IPS-20b (cell line): ENCODE data around the gene PPARG.
"Not testable (repeated sequence)": the region's sequence is repeated elsewhere in the genome, so short reads cannot be mapped to it uniquely, and the experiment has no call there.

Experiments used
- H3K27ac ChIP-seq: one replicate; pipeline ENCODE4 v1.5.1; 2013; ENCODE audit warnings: low read length
- H3K27me3 ChIP-seq: 2 replicates; pipeline ENCODE4 v1.6.1; 2013; ENCODE audit warnings: mild to moderate bottlenecking, low read length, inconsistent platforms; ENCODE audit not compliant: insufficient read depth
- H3K36me3 ChIP-seq: 2 replicates; pipeline ENCODE4 v1.6.1; 2013; ENCODE audit warnings: low read depth, mild to moderate bottlenecking, inconsistent platforms, low read length, moderate library complexity; ENCODE audit not compliant: insufficient read depth
- H3K4me1 ChIP-seq: 2 replicates; pipeline ENCODE4 v1.6.1; 2013; ENCODE audit warnings: mild to moderate bottlenecking, control low read depth, inconsistent platforms, low read length, moderate library complexity; ENCODE audit not compliant: insufficient read depth
- H3K4me3 ChIP-seq: 2 replicates; pipeline ENCODE4 v1.5.1; 2013; ENCODE audit warnings: mild to moderate bottlenecking, low read length, inconsistent platforms
- H3K9ac ChIP-seq: 2 replicates; pipeline ENCODE4 v1.6.1; 2013; ENCODE audit warnings: low read depth, mild to moderate bottlenecking, inconsistent platforms, low read length, moderate library complexity
- H3K9me3 ChIP-seq: 2 replicates; pipeline ENCODE4 v1.6.1; 2013; ENCODE audit warnings: mild to moderate bottlenecking, low read depth, low read length, inconsistent platforms; ENCODE audit not compliant: insufficient read depth

The PPARG gene

DNA sequence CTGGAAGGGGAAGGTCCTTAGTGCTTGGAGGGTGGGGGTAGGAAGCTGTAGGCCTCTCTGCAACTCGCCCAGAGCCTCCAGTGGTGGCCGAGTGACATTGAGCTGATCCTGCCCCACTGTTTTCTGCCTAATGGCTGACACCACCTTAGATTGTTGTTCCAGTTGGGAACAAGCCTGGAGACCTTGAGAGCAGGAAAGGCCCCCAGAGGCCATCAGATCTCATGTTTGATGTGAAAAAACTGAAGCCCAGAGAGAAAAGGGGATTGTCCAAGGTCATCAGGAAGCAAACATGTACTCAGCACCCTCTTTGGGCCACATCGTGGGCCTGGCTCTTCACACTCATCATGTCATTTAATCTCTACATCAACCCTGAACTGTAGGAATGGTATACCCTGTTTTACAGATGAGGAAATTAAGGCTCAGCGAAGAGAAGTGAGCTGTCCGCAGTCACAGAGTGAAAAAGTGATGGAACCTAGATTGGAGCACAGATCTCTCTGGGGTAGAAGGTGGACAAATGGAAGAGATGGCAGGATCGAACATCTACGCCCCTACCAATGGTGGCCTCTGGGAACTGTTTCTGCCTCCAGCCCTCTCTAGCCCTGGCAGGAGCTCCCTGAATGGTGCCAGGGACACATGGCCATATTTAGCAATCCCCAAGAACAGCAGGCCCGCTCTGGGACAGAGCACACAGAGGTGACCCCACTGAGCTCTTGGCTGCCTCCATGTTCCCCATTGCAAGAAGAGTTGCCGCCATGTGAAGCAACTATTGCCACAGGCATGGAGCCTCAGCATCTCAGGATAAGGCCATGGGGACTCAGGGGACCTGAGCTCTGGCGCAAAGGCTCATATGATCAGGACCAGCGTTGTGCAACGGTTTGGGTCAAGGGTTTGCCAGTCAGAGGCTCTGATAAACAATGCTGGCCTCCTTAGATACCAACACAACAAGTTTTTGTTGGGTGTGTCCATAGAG, 163.8 kb downstream of the PPARG start:
- no peak overlapping the region for H3K4me3 ChIP-seq
- H3K27me3 ChIP-seq, result no peaks in the 10 kb centered on the region
- no peaks in the 10 kb centered on the region for H3K4me1 ChIP-seq
- H3K27ac ChIP-seq, result no peak overlapping the region
- no peaks in the 10 kb centered on the region for H3K9me3 ChIP-seq
- H3K9ac ChIP-seq, result no peak overlapping the region
- no peaks in the 10 kb centered on the region for H3K36me3 ChIP-seq

DNA sequence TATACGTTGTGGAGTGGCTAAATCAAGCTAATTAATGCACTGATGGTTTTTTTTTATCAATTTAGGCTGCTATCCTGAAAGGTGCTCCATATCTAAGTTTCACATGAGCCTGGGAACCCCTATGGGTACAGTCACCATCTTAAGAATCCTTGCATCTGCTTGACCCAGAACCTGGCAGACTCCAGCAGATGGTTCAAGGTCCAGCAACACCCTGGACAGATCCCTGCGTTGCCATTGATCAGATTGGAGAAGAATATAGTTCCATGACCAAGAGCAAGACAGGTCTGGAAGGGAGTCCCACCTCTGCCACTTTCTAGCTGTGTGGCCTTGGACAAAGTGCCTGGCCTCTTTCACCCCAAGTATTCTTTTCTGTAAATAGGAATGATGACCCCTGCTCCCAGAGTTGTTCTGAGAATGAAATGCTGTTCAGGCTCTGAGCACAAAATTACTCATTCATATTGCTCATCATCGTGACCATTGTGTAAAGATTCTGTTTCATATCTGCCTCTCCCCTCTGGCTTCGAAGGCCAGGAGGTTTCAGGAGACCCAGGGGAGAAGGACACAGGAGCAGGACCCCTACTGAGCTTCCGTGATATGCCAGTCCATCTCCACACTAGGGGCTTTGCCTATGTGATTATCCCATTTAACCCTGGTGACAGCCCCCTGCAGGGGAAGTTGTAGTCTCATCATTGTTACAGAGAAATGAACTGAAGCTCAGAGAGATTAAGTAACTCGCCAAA, 165.4 kb downstream of the PPARG start:
- H3K27ac ChIP-seq, result no peak overlapping the region
- no peak overlapping the region for H3K9ac ChIP-seq
- H3K4me1 ChIP-seq, result no peaks in the 10 kb centered on the region
- H3K36me3 ChIP-seq, result no peaks in the 10 kb centered on the region
- H3K27me3 ChIP-seq, result no peaks in the 10 kb centered on the region
- no peaks in the 10 kb centered on the region for H3K9me3 ChIP-seq
- H3K4me3 ChIP-seq, result no peak overlapping the region

DNA sequence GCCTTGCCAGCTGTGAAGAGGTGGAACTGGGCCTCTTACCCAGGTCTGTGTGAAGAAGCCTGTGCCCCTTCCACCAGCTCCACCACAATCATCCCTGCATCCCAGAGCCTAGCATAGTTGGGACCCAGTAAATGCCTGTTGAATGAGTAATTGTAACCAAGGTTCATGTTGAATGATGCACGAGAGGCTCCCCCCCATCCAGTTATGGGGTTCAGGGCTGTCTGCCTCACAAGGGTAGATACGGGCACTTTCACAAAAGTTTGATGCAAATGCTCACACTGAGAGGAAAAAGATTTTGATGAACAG, 165.9 kb downstream of the PPARG start:
- Histone ChIP-seq H3K4me1 (no peaks in the 10 kb centered on the region), H3K27me3 (no peaks in the 10 kb centered on the region), H3K9me3 (no peaks in the 10 kb centered on the region), H3K9ac (no peak overlapping the region), H3K27ac (no peak overlapping the region), H3K4me3 (no peak overlapping the region), H3K36me3 (no peaks in the 10 kb centered on the region)

DNA sequence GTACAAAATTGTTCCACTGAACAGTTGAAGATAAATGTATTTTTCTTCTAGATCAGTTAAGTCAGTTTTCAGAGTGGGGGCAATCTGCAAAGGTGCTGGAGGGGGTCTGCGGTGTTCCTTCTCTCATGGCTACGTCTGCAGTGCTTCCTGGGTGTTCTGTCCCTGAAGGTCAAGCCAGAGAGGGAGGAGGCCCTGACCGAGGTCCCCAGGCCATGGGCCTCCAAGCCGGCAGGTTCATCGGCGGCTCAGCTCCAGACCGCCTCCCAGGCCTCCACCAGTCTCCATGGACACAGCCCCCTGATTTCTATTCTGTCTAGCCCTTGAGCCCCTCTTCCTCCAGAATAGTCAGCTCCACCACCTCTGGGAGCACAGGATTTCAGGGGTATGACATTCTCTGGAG, 166.9 kb downstream of the PPARG start:
- Histone ChIP-seq H3K4me3 (no peak overlapping the region), H3K36me3 (no peaks in the 10 kb centered on the region), H3K9me3 (no peaks in the 10 kb centered on the region), H3K27me3 (no peaks in the 10 kb centered on the region), H3K9ac (no peak overlapping the region), H3K4me1 (no peaks in the 10 kb centered on the region), H3K27ac (no peak overlapping the region)

DNA sequence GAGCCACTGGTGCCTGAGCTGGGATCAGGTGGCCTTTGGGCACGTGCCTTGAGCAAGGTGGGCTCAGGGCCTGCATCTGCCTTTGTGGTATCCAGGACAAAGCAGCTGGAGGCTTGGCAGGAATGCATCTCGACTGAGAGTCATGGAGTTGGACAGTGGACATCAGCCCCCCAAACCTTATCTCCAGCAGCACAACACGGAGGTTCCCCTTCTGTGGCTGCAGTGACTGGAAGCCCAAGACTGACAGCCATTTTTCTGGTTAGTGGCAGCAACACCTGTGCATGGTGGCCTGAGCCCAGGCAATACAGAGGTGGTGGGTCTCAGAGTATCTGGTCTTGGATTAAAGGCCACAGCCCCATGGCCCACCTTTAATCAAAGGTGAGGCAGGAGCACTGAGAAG, 167.6 kb downstream of the PPARG start:
- Histone ChIP-seq H3K36me3 (no peaks in the 10 kb centered on the region), H3K4me1 (no peaks in the 10 kb centered on the region), H3K27ac (no peak overlapping the region), H3K9ac (no peak overlapping the region), H3K9me3 (no peaks in the 10 kb centered on the region), H3K27me3 (no peaks in the 10 kb centered on the region), H3K4me3 (no peak overlapping the region)

DNA sequence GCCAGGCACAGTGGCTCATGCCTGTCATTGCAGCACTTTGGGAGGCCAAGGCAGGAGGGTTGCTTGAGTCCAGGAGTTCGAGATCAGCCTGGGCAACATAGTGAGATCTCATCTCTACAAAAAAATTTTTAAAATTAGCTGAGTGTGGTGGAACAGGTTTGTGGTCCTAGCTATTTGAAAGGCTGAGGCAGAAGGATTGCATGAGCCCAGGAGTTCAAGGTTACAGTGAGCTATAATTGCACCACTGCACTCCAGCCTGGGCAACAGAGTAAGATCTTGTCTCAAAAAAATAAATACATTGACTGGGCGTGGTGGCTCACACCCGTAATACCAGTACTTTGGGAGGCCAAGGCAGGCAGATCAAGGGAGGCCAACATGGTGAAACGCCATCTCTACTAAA, 168.5 kb downstream of the PPARG start:
- H3K27me3 ChIP-seq, H3K4me1 ChIP-seq, H3K27ac ChIP-seq, H3K9me3 ChIP-seq, H3K4me3 ChIP-seq, H3K9ac ChIP-seq, H3K36me3 ChIP-seq: not testable (repeated sequence)

DNA sequence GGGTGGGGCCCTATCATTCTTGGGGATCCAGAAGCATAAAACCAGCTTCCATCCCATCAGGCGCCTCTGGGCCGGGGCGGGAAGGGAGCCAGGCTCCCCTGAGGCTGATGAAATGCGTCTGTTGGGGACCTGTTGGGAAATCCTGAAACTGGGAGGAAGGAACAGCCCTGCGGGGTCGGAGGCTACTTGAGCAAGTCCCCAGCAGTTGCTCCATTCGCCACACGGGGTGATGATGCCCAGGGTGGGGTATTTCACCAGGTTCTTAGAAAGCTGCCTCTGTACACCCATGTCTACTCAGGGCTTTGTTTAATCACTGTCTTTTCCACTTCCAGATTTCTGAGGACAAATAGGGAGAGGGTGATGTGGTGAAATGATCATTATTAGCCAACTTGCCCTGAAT, 170.0 kb downstream of the PPARG start:
- Histone ChIP-seq H3K9ac (no peak overlapping the region), H3K4me1 (no peaks in the 10 kb centered on the region), H3K9me3 (no peaks in the 10 kb centered on the region), H3K27me3 (no peaks in the 10 kb centered on the region), H3K27ac (no peak overlapping the region), H3K4me3 (no peak overlapping the region), H3K36me3 (no peaks in the 10 kb centered on the region)

DNA sequence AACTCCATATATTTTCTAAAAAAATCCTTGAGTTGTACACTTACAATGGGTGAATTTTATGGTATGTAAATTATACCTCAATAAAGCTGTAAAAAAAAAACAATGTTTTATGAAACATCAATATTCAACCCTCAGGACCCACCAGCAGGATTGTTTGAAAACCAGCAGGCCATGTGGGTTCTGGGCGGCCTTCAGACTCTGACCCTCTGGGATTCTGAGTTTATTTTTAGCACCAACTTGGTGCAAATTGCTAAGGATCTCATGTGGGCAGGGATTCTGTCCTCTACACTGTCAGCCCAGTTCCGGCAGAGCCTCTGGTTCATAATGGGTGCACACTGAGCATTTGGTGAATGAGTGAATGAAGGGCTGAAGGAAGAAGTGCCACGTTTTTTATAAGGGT, 171.3 kb downstream of the PPARG start:
- H3K4me1 ChIP-seq, result no peaks in the 10 kb centered on the region
- H3K27me3 ChIP-seq, result no peaks in the 10 kb centered on the region
- H3K9ac ChIP-seq, result no peak overlapping the region
- H3K36me3 ChIP-seq, result no peaks in the 10 kb centered on the region
- H3K9me3 ChIP-seq, result no peaks in the 10 kb centered on the region
- no peak overlapping the region for H3K27ac ChIP-seq
- no peak overlapping the region for H3K4me3 ChIP-seq

DNA sequence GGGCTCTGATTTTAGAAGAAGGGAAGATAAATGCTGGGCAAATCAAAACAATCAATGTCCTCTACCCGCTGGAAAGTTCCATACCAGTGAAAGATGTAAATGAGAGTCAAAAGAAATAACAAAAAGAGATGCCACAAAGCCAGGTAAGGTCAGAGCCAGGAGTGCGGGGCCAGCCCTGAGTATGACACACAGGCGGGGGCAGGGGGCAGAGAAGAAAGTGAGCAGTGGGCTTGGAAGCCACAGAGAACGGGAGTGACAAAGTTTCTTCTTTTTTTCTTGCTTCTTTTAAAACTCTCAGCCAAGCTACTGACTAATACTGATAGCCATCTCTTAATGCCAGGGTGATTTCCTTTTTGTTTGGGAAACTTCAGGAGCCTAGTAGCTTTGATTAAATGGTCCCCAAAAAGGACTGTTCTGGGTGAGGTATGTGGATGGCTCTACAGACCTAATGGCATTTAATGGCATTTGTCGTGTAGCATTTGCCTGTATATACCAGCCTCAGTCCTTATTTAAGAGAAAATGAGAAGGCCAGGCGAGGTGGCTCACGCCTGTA, 172.3 kb downstream of the PPARG start:
- Histone ChIP-seq H3K36me3 (no peaks in the 10 kb centered on the region), H3K4me1 (no peaks in the 10 kb centered on the region), H3K27me3 (no peaks in the 10 kb centered on the region), H3K4me3 (no peak overlapping the region), H3K27ac (no peak overlapping the region), H3K9me3 (no peaks in the 10 kb centered on the region), H3K9ac (no peak overlapping the region)

DNA sequence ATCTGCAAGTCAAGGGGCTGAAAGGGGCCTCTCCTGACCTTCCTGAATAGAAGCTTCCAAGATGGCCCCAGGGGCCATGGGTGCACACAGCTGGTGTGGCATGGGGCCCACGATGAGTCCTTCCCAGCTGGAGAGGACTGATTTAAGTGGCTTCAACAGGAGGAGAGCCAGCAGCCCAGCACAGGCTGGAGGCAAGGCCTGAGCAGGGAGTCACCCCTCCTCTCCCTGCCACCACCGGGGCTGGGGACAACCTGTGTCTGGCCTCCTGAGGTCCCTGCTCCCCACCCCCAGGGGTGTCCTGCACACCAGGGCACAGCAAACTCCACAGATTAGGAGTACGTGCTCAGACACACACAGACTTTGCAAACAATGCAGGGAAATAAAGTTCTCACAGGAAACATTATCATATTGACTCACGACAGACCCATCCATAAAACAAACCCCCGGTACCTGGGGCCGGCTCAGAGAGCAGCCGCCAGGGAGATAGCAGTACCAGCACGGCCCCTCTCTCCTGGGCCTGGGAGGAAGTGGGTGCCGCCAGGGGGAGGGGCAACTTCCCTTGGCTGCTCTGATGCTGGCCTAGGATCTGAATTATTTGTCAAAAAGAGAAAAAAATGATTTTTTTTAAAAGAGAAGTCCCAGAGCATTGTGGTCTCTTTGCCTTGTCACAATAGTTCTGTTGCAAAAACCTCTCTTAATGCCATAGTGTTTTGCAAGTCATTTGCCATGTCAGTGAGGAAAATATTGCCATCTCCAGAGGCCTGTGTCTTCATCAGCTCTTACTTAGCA, 173.5 kb downstream of the PPARG start:
- no peak overlapping the region for H3K9ac ChIP-seq
- no peak overlapping the region for H3K4me3 ChIP-seq
- H3K9me3 ChIP-seq, result no peaks in the 10 kb centered on the region
- H3K36me3 ChIP-seq, result no peaks in the 10 kb centered on the region
- H3K4me1 ChIP-seq, result no peaks in the 10 kb centered on the region
- H3K27ac ChIP-seq, result no peak overlapping the region
- no peaks in the 10 kb centered on the region for H3K27me3 ChIP-seq

DNA sequence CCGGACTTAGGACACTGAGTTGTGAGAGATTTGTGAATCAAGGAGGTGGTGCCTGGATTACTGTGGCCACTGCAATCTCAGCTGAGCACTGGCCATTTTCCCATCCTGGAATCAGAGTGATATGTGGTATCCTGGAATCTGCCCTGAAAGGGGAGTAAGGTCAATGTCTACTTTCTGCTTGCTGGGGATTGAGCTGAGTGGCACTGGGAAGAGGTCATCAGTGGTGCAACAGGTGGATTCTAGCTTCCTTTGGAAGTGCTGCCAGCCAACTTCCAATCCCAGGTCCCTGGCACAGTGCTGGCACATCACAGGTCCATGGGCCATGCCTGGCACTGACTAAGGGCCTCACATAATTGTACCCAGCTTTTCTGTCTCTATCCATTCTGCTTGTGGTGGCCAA, 174.8 kb downstream of the PPARG start:
- H3K4me1 ChIP-seq, result no peaks in the 10 kb centered on the region
- no peaks in the 10 kb centered on the region for H3K9me3 ChIP-seq
- H3K4me3 ChIP-seq, result no peak overlapping the region
- H3K27ac ChIP-seq, result no peak overlapping the region
- no peaks in the 10 kb centered on the region for H3K36me3 ChIP-seq
- H3K9ac ChIP-seq, result no peak overlapping the region
- H3K27me3 ChIP-seq, result no peaks in the 10 kb centered on the region
